ENCODE data around the gene CHCHD3.

GRCh38 chr7:133079296-133079695 is 2.6 kb downstream of the CHCHD3 start:
- TF ChIP-seq, protein P1, sequence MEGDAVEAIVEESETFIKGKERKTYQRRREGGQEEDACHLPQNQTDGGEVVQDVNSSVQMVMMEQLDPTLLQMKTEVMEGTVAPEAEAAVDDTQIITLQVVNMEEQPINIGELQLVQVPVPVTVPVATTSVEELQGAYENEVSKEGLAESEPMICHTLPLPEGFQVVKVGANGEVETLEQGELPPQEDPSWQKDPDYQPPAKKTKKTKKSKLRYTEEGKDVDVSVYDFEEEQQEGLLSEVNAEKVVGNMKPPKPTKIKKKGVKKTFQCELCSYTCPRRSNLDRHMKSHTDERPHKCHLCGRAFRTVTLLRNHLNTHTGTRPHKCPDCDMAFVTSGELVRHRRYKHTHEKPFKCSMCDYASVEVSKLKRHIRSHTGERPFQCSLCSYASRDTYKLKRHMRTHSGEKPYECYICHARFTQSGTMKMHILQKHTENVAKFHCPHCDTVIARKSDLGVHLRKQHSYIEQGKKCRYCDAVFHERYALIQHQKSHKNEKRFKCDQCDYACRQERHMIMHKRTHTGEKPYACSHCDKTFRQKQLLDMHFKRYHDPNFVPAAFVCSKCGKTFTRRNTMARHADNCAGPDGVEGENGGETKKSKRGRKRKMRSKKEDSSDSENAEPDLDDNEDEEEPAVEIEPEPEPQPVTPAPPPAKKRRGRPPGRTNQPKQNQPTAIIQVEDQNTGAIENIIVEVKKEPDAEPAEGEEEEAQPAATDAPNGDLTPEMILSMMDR (optimal IDR thresholded peaks at IDR 0.05 in 1 of 3, IDR thresholded peaks at IDR 0.05 in 1 of 3, conservative IDR thresholded peaks at IDR 0.05 in 1 of 3; ENCODE audit: extremely low read depth in 1 of 3, insufficient read depth in 2 of 3, low read length in 3 of 3) = no peak
- TF ChIP-seq EZH2 (IDR thresholded peaks at IDR 0.05; ENCODE audit: low read length) = no peak
